ENCODE measurements around the gene MAPT. TPM values are rescaled to one million over a fixed set of nuclear protein-coding genes. Genes with fewer than 3 reads are reported as not detected.

Gene MAPT
- total RNA-seq, 1 experiment from 2014 or later = 1.6 TPM

GRCh38 chr17:45920083-45920482 lies 25.7 kb downstream of the MAPT start:
- H3K27ac Mint-ChIP-seq (ENCODE audit: unreplicated experiment) = no peak overlapping the region
- no peaks in the 10 kb centered on the region for H3K36me3 Mint-ChIP-seq (ENCODE audit: insufficient read depth, unreplicated experiment)
- CTCF ChIA-PET = interaction anchor here (0.5 kb wide), 1 partner anchor 273 kb away, joined by 3 read pairs; the partner anchor contains the start of gene KANSL1
- H3K9me3 Mint-ChIP-seq (ENCODE audit: low read depth, unreplicated experiment) = no peaks in the 10 kb centered on the region
- H3K4me1 Mint-ChIP-seq (ENCODE audit: low read depth, unreplicated experiment) = no peaks in the 10 kb centered on the region
- TF ChIP-seq, protein P1, sequence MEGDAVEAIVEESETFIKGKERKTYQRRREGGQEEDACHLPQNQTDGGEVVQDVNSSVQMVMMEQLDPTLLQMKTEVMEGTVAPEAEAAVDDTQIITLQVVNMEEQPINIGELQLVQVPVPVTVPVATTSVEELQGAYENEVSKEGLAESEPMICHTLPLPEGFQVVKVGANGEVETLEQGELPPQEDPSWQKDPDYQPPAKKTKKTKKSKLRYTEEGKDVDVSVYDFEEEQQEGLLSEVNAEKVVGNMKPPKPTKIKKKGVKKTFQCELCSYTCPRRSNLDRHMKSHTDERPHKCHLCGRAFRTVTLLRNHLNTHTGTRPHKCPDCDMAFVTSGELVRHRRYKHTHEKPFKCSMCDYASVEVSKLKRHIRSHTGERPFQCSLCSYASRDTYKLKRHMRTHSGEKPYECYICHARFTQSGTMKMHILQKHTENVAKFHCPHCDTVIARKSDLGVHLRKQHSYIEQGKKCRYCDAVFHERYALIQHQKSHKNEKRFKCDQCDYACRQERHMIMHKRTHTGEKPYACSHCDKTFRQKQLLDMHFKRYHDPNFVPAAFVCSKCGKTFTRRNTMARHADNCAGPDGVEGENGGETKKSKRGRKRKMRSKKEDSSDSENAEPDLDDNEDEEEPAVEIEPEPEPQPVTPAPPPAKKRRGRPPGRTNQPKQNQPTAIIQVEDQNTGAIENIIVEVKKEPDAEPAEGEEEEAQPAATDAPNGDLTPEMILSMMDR (IDR thresholded peaks at IDR 0.05; ENCODE audit: unreplicated experiment) = no peak
- no TSS peak for BruUV-seq (replicated peaks)
- DNase-seq = no peak
- H3K27me3 Mint-ChIP-seq (ENCODE audit: unreplicated experiment) = peaks cover 100% of the 10 kb centered on the region
- no peak overlapping the region for H3K4me3 Mint-ChIP-seq (ENCODE audit: low read depth, unreplicated experiment)
- intact Hi-C loops (cut with micrococcal nuclease; ENCODE audit: unreplicated experiment) = no loop called here

DNA sequence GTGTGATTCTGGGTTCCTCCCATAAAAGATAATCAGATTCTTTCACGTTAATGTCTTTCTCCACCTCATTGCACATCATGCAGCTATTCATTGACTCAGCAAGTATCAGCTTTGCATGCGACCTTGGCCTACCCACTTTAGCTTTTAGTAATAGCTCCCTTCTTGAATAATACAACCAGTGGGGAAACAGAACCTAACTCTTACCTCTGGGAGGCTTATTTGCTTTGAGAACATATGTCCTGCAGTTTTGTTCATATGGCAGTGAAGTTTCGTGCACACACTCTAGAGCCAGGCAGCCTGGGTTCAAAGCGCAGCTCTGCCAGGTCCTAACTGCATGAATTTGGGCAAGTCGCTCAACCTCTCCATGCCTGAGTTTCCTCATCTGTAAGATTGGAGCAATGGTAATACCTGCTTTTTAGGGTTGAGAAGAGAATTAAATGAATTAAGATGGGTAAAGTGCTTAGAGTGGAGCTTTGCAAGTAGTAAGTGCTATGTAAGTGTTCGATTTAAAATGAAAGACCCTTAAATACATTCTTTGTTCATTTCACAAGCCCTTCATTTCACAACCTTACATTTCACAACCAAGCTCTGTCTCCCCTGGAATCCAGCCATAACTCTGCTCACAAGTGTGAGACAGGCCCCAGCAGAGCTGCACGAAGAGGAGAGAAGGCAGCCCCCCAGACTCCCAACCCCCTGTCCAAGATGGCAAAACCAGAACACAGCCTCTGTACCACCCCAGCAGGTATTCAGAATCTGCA lies 29.3 kb downstream of the MAPT start:
- BruUV-seq (replicated peaks) = no TSS peak
- no peak overlapping the region for H3K4me3 Mint-ChIP-seq (ENCODE audit: low read depth, unreplicated experiment)
- intact Hi-C loops (cut with micrococcal nuclease; ENCODE audit: unreplicated experiment) = no loop called here
- H3K27me3 Mint-ChIP-seq (ENCODE audit: unreplicated experiment) = peaks cover 71% of the 10 kb centered on the region
- TF ChIP-seq, protein P1 (IDR thresholded peaks at IDR 0.05; ENCODE audit: unreplicated experiment) = no peak
- CTCF ChIA-PET = interaction anchor here (0.6 to 1.0 kb wide), 2 partner anchors 14 to 188 kb away, joined by 3 to 4 read pairs; no protein-coding TSS in a partner anchor
- peaks cover 16% of the 10 kb centered on the region for H3K4me1 Mint-ChIP-seq (ENCODE audit: low read depth, unreplicated experiment)
- no peaks in the 10 kb centered on the region for H3K36me3 Mint-ChIP-seq (ENCODE audit: insufficient read depth, unreplicated experiment)
- DNase-seq = no peak
- no peaks in the 10 kb centered on the region for H3K9me3 Mint-ChIP-seq (ENCODE audit: low read depth, unreplicated experiment)
- H3K27ac Mint-ChIP-seq (ENCODE audit: unreplicated experiment) = no peak overlapping the region

DNA sequence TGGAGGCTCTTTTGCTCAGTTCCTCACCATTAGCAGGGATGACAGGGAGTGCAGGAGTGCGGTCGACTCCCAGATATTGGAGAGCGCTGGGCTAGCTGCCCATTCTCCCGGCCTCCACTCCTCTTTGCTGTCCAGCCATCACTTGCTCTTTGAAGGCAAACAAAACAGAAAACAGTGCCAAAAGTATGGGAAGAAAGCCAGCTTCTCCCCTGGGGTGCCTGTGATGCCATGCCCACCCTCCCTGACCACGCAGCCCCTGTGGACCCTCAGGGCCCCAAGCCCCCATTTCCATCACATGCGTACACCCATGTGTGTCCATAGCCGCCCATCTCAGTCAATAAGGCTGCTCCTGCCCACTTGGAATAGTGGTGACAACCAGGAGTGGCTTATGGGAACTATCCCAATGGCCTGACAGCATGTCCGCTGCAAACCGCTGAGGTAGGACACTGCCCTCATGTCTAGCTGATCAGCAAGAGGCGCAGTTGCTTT lies 30.0 kb downstream of the MAPT start:
- Mint-ChIP-seq H3K9me3 (ENCODE audit: low read depth, unreplicated experiment) (no peaks in the 10 kb centered on the region), H3K4me3 (ENCODE audit: low read depth, unreplicated experiment) (no peak overlapping the region), H3K36me3 (ENCODE audit: insufficient read depth, unreplicated experiment) (no peaks in the 10 kb centered on the region), H3K27ac (ENCODE audit: unreplicated experiment) (no peak overlapping the region), H3K27me3 (ENCODE audit: unreplicated experiment) (peaks cover 68% of the 10 kb centered on the region), H3K4me1 (ENCODE audit: low read depth, unreplicated experiment) (peaks cover 16% of the 10 kb centered on the region)
- TF ChIP-seq, protein P1 (IDR thresholded peaks at IDR 0.05; ENCODE audit: unreplicated experiment) = no peak
- DNase-seq = no peak
- CTCF ChIA-PET = no interaction called here
- intact Hi-C loops (cut with micrococcal nuclease; ENCODE audit: unreplicated experiment) = no loop called here
- no TSS peak for BruUV-seq (replicated peaks)

GRCh38 chr17:45925311-45925710 lies 31.0 kb downstream of the MAPT start:
- Mint-ChIP-seq H3K9me3 (ENCODE audit: low read depth, unreplicated experiment) (no peaks in the 10 kb centered on the region), H3K36me3 (ENCODE audit: insufficient read depth, unreplicated experiment) (no peaks in the 10 kb centered on the region), H3K27me3 (ENCODE audit: unreplicated experiment) (peaks cover 68% of the 10 kb centered on the region), H3K4me3 (ENCODE audit: low read depth, unreplicated experiment) (no peak overlapping the region), H3K27ac (ENCODE audit: unreplicated experiment) (no peak overlapping the region), H3K4me1 (ENCODE audit: low read depth, unreplicated experiment) (peaks cover 16% of the 10 kb centered on the region)
- TF ChIP-seq, protein P1 (IDR thresholded peaks at IDR 0.05; ENCODE audit: unreplicated experiment) = no peak
- DNase-seq = no peak
- CTCF ChIA-PET = interaction anchor here (0.8 kb wide), 1 partner anchor 12 kb away, joined by 3 read pairs; no protein-coding TSS in a partner anchor
- intact Hi-C loops (cut with micrococcal nuclease; ENCODE audit: unreplicated experiment) = no loop called here
- no TSS peak for BruUV-seq (replicated peaks)

All from Calu3 (cell line).